Measurements from ENCODE around the gene GPR176. TPM values are rescaled to one million over a fixed set of nuclear protein-coding genes. Genes with fewer than 3 reads are reported as not detected.

Gene GPR176
- total RNA-seq, 4 donors from 2014 or later: 4.3 to 15.0 (median 7.9) TPM

DNA sequence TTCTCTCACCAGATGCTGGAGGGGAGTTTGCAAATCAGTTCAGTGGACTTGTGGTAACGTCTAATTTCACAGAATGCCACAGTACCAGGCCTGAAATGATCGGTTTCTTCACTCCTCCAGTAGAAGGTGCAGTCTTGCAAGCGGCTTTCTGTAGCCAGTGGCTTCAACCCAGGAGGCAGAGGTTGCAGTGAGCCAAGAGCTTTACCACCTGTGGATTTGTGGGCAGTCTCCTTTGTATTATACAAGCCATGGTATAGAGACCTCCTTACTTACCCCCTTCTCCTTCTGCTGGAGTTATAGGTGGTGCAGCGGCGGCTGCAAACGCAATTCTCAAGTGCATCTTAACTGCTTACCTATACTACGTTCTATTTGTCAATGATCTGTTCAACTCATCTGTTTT is 31.5 kb upstream of the GPR176 start:
- TF ChIP-seq, protein P1, sequence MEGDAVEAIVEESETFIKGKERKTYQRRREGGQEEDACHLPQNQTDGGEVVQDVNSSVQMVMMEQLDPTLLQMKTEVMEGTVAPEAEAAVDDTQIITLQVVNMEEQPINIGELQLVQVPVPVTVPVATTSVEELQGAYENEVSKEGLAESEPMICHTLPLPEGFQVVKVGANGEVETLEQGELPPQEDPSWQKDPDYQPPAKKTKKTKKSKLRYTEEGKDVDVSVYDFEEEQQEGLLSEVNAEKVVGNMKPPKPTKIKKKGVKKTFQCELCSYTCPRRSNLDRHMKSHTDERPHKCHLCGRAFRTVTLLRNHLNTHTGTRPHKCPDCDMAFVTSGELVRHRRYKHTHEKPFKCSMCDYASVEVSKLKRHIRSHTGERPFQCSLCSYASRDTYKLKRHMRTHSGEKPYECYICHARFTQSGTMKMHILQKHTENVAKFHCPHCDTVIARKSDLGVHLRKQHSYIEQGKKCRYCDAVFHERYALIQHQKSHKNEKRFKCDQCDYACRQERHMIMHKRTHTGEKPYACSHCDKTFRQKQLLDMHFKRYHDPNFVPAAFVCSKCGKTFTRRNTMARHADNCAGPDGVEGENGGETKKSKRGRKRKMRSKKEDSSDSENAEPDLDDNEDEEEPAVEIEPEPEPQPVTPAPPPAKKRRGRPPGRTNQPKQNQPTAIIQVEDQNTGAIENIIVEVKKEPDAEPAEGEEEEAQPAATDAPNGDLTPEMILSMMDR (IDR thresholded peaks at IDR 0.05): no peak
- no peak for TF ChIP-seq POLR2A (IDR thresholded peaks at IDR 0.05)
- WGBS, 2 donors: 96 to 97% methylated on average over 7 of the region's 7 CpGs
- Histone ChIP-seq H3K4me1 (peaks cover 0 to 9% of the 10 kb centered on the region in 2 donors), H3K27me3 (no peaks in the 10 kb centered on the region), H3K9me3 (no peaks in the 10 kb centered on the region), H3K27ac (no peak overlapping the region), H3K4me3 (replicated peaks in 1 of 3) (no peak overlapping the region), H3K36me3 (peaks cover 32 to 54% of the 10 kb centered on the region in 2 donors)
- intact Hi-C loops (cut with DNase I): no loop called here
- DNase-seq: no peak

DNA sequence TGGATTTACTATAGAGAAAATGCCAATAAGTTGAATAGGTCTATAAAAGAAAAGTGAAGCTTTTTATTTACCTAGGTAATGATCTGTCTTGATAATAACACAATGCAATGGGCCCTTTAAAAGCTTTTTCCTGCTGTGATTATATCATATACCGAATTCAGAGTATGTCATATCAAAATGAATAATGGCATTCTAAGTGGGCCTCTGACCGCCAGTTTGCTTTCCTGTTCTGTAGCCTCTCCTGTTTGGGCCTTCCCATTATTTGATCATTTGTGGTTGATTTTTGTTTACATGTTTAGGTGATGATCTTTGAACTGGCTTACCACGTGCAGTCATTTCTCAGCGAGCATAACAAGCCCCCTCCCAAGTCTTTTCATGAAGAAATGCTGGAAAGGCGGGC is 28.8 kb upstream of the GPR176 start:
- H3K27me3 ChIP-seq: no peaks in the 10 kb centered on the region
- H3K9me3 ChIP-seq: no peaks in the 10 kb centered on the region
- H3K36me3 ChIP-seq: peaks cover 39 to 44% of the 10 kb centered on the region in 2 donors
- intact Hi-C loops (cut with DNase I): no loop called here
- H3K4me3 ChIP-seq (replicated peaks in 1 of 3): no peak overlapping the region
- DNase-seq: no peak
- no peak overlapping the region for H3K27ac ChIP-seq
- TF ChIP-seq, protein P1 (IDR thresholded peaks at IDR 0.05): no peak
- no peak for TF ChIP-seq POLR2A (IDR thresholded peaks at IDR 0.05)
- WGBS, 2 donors: 84 to 87% methylated on average over 5 of the region's 5 CpGs
- H3K4me1 ChIP-seq: peaks cover 0 to 9% of the 10 kb centered on the region in 2 donors

DNA sequence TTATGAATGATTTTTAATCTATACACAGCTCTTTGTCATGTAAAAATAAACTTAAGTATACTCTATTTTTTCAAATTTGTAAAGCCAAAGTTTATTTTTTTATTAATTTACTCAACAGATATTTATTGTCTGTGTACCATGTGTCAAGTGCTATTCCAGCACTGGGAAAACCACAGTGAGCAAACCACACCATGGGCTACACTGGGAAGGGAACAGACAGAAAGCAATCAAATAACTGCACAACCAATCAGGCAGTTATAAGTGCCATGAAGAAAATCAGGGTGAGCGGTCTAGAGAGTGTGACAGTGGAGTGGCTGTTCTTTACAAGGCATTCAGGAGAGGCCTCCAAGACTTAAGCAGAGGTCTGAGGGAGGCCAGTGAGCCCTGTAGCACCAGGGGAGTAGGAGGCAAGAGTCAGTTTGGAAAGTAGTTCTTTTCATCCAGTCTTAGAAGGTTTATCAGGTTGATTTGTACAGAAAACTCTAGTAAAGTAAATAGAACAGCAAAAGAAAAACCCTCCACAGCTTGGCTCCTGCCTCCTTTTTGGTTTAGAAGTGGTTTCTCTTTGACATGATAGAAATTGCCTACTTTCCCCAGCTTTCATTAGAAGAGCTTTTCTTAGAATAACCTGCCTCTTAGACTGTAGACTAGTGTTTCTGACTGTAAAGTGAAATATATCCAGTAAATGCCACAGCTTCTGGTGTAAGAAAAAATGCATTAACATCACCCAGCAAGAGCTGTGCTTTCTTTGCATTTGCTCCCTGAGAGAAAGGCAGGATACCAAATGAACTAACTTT is 27.5 kb upstream of the GPR176 start:
- TF ChIP-seq, protein P1 (IDR thresholded peaks at IDR 0.05): no peak
- no peak for TF ChIP-seq POLR2A (IDR thresholded peaks at IDR 0.05)
- intact Hi-C loops (cut with DNase I): no loop called here
- no peak overlapping the region for H3K4me3 ChIP-seq (replicated peaks in 1 of 3)
- H3K9me3 ChIP-seq: no peaks in the 10 kb centered on the region
- H3K36me3 ChIP-seq: peaks cover 36 to 44% of the 10 kb centered on the region in 2 donors
- H3K4me1 ChIP-seq: peaks cover 0 to 9% of the 10 kb centered on the region in 2 donors
- DNase-seq: peak; percentile 21 to 42
- 36 to 63% methylated on average over 1 of the region's 1 CpG for WGBS, 2 donors
- H3K27me3 ChIP-seq: no peaks in the 10 kb centered on the region
- H3K27ac ChIP-seq: peak overlapping the region in 1 of 3 donors; percentile 42

DNA sequence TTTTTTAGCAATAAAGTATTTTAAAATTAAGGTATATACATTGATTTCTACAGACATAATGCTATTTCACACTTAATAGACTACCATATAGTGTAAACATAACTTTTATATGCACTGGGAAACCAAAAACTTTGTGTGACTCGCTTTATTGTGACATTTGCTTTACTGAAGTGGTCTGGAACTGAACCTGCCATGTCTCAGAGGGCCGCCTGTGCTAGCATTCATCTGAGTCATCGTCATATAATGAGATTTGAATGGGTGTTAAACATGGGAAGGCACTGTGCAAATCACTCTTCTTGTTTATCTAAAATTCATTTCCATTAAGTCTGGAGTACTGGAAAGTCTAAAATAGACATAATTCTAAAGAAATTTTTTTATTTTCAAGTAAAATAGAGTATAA is 26.8 kb upstream of the GPR176 start:
- peaks cover 3 to 9% of the 10 kb centered on the region in 2 donors for H3K4me1 ChIP-seq
- H3K4me3 ChIP-seq (replicated peaks in 1 of 3): no peak overlapping the region
- WGBS, 2 donors: 88 to 91% methylated on average over 3 of the region's 3 CpGs
- no peak overlapping the region for H3K27ac ChIP-seq
- peaks cover 36 to 44% of the 10 kb centered on the region in 2 donors for H3K36me3 ChIP-seq
- no peak for TF ChIP-seq POLR2A (IDR thresholded peaks at IDR 0.05)
- TF ChIP-seq, protein P1 (IDR thresholded peaks at IDR 0.05): no peak
- no peak for DNase-seq
- no peaks in the 10 kb centered on the region for H3K9me3 ChIP-seq
- H3K27me3 ChIP-seq: no peaks in the 10 kb centered on the region
- intact Hi-C loops (cut with DNase I): no loop called here

DNA sequence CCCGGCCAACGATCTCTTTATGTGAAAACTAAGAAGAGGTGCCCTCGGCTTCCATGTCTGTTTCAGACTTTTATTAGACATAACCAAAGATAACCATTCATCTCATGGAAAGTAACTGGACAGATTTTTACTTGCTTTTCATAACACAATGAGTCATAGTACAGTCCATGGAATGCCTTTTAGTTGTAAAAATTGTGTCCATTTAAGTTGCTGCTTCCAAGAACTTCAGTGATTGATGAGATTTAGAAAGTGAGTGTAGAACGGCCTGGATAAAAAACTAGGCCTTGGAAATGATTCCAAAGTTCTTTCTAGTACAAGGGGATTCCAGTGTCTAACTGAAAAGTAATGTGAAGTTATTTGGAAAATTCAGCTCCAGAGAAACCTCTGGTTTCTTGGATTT is 24.7 kb upstream of the GPR176 start:
- intact Hi-C loops (cut with DNase I): no loop called here
- no peak overlapping the region for H3K4me3 ChIP-seq (replicated peaks in 1 of 3)
- WGBS, 2 donors: 90 to 92% methylated on average over 4 of the region's 4 CpGs
- DNase-seq: no peak
- H3K4me1 ChIP-seq: peaks cover 6 to 9% of the 10 kb centered on the region in 2 donors
- H3K9me3 ChIP-seq: no peaks in the 10 kb centered on the region
- no peaks in the 10 kb centered on the region for H3K27me3 ChIP-seq
- H3K36me3 ChIP-seq: peaks cover 22 to 48% of the 10 kb centered on the region in 2 donors
- no peak overlapping the region for H3K27ac ChIP-seq
- no peak for TF ChIP-seq POLR2A (IDR thresholded peaks at IDR 0.05)
- TF ChIP-seq, protein P1 (IDR thresholded peaks at IDR 0.05): no peak

All from thyroid gland (tissue), 4 donors.